HFF-Myc (cell line): ENCODE measurements around the gene NPC1.
"Not testable (repeated sequence)": the region's sequence is repeated elsewhere in the genome, so short reads cannot be mapped to it uniquely, and the experiment has no call there.

Experiments used
- DNase-seq: peaks from one replicate; pipeline ENCODE4 v3.0.0-alpha.2; 2011; ENCODE audit warnings: low read depth; ENCODE audit errors: extremely low read depth
- H3K4me3 ChIP-seq: replicated peaks from 2 replicates; pipeline ENCODE4 v1.5.1; 2011; ENCODE audit warnings: low read depth, mild to moderate bottlenecking, control low read depth, low read length
- CTCF ChIP-seq: IDR thresholded peaks from 2 replicates; pipeline ENCODE4 v1.5.1; 2012; ENCODE audit warnings: mild to moderate bottlenecking, low read depth, low read length, control low read depth; ENCODE audit errors: missing control alignments

Gene NPC1

GRCh38 chr18:23495723-23496440, 90.4 kb downstream of the NPC1 start:
- no peak for TF ChIP-seq CTCF
- no peak overlapping the region for H3K4me3 ChIP-seq
- DNase-seq: no peak

GRCh38 chr18:23494992-23495391, 91.3 kb downstream of the NPC1 start:
- DNase-seq: no peak
- TF ChIP-seq CTCF: no peak
- no peak overlapping the region for H3K4me3 ChIP-seq

GRCh38 chr18:23493654-23494053, 92.7 kb downstream of the NPC1 start:
- H3K4me3 ChIP-seq: no peak overlapping the region
- no peak for TF ChIP-seq CTCF
- DNase-seq: no peak

- H3K4me3 ChIP-seq, DNase-seq: not testable (repeated sequence)
Measured at GRCh38 chr18:23489586-23489985, 96.7 kb downstream of the NPC1 start.

- DNase-seq: no peak
- no peak for TF ChIP-seq CTCF
- H3K4me3 ChIP-seq: no peak overlapping the region
Measured at GRCh38 chr18:23487738-23488570, 98.4 kb downstream of the NPC1 start.

- TF ChIP-seq CTCF: no peak
- no peak overlapping the region for H3K4me3 ChIP-seq
- DNase-seq: no peak
Measured at GRCh38 chr18:23485386-23485785, 100.9 kb downstream of the NPC1 start.

- no peak overlapping the region for H3K4me3 ChIP-seq
- DNase-seq: no peak
- TF ChIP-seq CTCF: no peak
Measured at GRCh38 chr18:23484561-23485182, 101.6 kb downstream of the NPC1 start.
